ENCODE results near the gene DPM3. TPM values are rescaled to one million over a fixed set of nuclear protein-coding genes. Genes with fewer than 3 reads are reported as not detected.
A peak's percentile ranks its signal among the peaks of the same experiment; 100 is the strongest.

The DPM3 gene
- total RNA-seq, 1 experiment from 2014 or later = 83.7 TPM

- no peaks in the 10 kb centered on the region for H4K20me1 ChIP-seq (ENCODE audit: insufficient read depth)
- DNase-seq = peak; percentile 70 to 79
- no peaks in the 10 kb centered on the region for H3K27me3 ChIP-seq (ENCODE audit: insufficient read depth, low read depth)
- no peaks in the 10 kb centered on the region for H3K9me2 ChIP-seq (ENCODE audit: insufficient read depth)
- intact Hi-C loops (cut with micrococcal nuclease; ENCODE audit: unreplicated experiment) = loop anchor here (1.0 to 5.0 kb wide), 2 partner anchors 8 to 570 kb away; partner anchors contain the start of genes SLC50A1 and UBE2Q1
- H3F3A ChIP-seq (ENCODE audit: insufficient read depth, low read depth) = peaks cover 62% of the 10 kb centered on the region
- ChIA-PET POLR2A (ENCODE audit: unreplicated experiment) (no interaction called here), CTCF (interaction anchor here (1.0 kb wide), 1 partner anchor 40 kb away, joined by 3 read pairs; no protein-coding TSS in a partner anchor)
- no peaks in the 10 kb centered on the region for H3K9me3 ChIP-seq (ENCODE audit: insufficient read depth, low read depth)
- peaks cover 8% of the 10 kb centered on the region for H3K36me3 ChIP-seq (ENCODE audit: low read depth)
- TF ChIP-seq EZH2 (IDR thresholded peaks at IDR 0.05; ENCODE audit: low read depth) = no peak
- TF ChIP-seq, protein P1, sequence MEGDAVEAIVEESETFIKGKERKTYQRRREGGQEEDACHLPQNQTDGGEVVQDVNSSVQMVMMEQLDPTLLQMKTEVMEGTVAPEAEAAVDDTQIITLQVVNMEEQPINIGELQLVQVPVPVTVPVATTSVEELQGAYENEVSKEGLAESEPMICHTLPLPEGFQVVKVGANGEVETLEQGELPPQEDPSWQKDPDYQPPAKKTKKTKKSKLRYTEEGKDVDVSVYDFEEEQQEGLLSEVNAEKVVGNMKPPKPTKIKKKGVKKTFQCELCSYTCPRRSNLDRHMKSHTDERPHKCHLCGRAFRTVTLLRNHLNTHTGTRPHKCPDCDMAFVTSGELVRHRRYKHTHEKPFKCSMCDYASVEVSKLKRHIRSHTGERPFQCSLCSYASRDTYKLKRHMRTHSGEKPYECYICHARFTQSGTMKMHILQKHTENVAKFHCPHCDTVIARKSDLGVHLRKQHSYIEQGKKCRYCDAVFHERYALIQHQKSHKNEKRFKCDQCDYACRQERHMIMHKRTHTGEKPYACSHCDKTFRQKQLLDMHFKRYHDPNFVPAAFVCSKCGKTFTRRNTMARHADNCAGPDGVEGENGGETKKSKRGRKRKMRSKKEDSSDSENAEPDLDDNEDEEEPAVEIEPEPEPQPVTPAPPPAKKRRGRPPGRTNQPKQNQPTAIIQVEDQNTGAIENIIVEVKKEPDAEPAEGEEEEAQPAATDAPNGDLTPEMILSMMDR (conservative IDR thresholded peaks at IDR 0.05) = no peak
- H2AFZ ChIP-seq = peak within 1 kb of the TSS; percentile 79
- H3K4me2 ChIP-seq = peak within 1 kb of the TSS; percentile 99
- no TSS peak for BruUV-seq (replicated peaks)
- H3K79me2 ChIP-seq (ENCODE audit: low read depth) = peaks cover 37% of the 10 kb centered on the region
- H3K4me1 ChIP-seq (replicated peaks; ENCODE audit: insufficient read depth) = peaks cover 59% of the 10 kb centered on the region
- H3K4me3 ChIP-seq = peak within 1 kb of the TSS; percentile 85
- peak within 1 kb of the TSS; percentile 98 for H3K27ac ChIP-seq
Measured at GRCh38 chr1:155127105-155127966, 13.0 kb downstream of the DPM3 start, which contains the start of gene EFNA1. Gene EFNA1 (plus strand): TSS chr1:155127876. CDS start chr1:155127978, 102 bp downstream.

- Histone ChIP-seq H3K9me3 (ENCODE audit: insufficient read depth, low read depth) (no peaks in the 10 kb centered on the region), H3K27ac (peak overlapping the region; percentile 98), H3K36me3 (ENCODE audit: low read depth) (peaks cover 3% of the 10 kb centered on the region), H3K4me2 (peak overlapping the region; percentile 99), H3K27me3 (ENCODE audit: insufficient read depth, low read depth) (no peaks in the 10 kb centered on the region), H4K20me1 (ENCODE audit: insufficient read depth) (no peaks in the 10 kb centered on the region), H3K4me3 (peak overlapping the region; percentile 85), H3K9me2 (ENCODE audit: insufficient read depth) (no peaks in the 10 kb centered on the region), H3K4me1 (replicated peaks; ENCODE audit: insufficient read depth) (peaks cover 56% of the 10 kb centered on the region), H3K79me2 (ENCODE audit: low read depth) (peaks cover 32% of the 10 kb centered on the region), H2AFZ (peak overlapping the region; percentile 79), H3F3A (ENCODE audit: insufficient read depth, low read depth) (peaks cover 58% of the 10 kb centered on the region)
- intact Hi-C loops (cut with micrococcal nuclease; ENCODE audit: unreplicated experiment) = loop anchor here (1.0 to 5.0 kb wide), 2 partner anchors 9 to 569 kb away; partner anchors contain the start of genes SLC50A1 and UBE2Q1
- POLR2A ChIA-PET (ENCODE audit: unreplicated experiment) = interaction anchor here (0.6 kb wide), 1 partner anchor 19 kb away, joined by 3 read pairs; no protein-coding TSS in a partner anchor
- no TSS peak for BruUV-seq (replicated peaks)
- TF ChIP-seq, protein P1 (conservative IDR thresholded peaks at IDR 0.05) = no peak; the same call in 1 of the 2 replicates
- no peak for TF ChIP-seq EZH2 (IDR thresholded peaks at IDR 0.05; ENCODE audit: low read depth)
- DNase-seq = peak; percentile 61 to 63
- CTCF ChIA-PET = no interaction called here
Measured at GRCh38 chr1:155126556-155127104, 13.7 kb downstream of the DPM3 start.

GRCh38 chr1:155125946-155126555 lies 14.3 kb downstream of the DPM3 start:
- H3K27ac ChIP-seq = no peak overlapping the region
- peaks cover 50% of the 10 kb centered on the region for H3K4me1 ChIP-seq (replicated peaks; ENCODE audit: insufficient read depth)
- H4K20me1 ChIP-seq (ENCODE audit: insufficient read depth) = no peaks in the 10 kb centered on the region
- CTCF ChIA-PET = interaction anchor here (0.7 kb wide), 1 partner anchor 9 kb away, joined by 3 read pairs; no protein-coding TSS in a partner anchor
- H3K27me3 ChIP-seq (ENCODE audit: insufficient read depth, low read depth) = no peaks in the 10 kb centered on the region
- POLR2A ChIA-PET (ENCODE audit: unreplicated experiment) = interaction anchor here (0.6 to 0.7 kb wide), 3 partner anchors 18 to 27 kb away, joined by 3 to 8 read pairs (median 5); no protein-coding TSS in a partner anchor
- peak overlapping the region; percentile 85; the same call in 1 of the 2 replicates for H3K4me3 ChIP-seq
- BruUV-seq (replicated peaks) = no TSS peak
- no peak for TF ChIP-seq EZH2 (IDR thresholded peaks at IDR 0.05; ENCODE audit: low read depth)
- TF ChIP-seq, protein P1 (conservative IDR thresholded peaks at IDR 0.05) = no peak
- intact Hi-C loops (cut with micrococcal nuclease; ENCODE audit: unreplicated experiment) = loop anchor here (5.0 kb wide), 1 partner anchor 569 kb away; the partner anchor contains the start of gene UBE2Q1
- peak overlapping the region; percentile 99 for H3K4me2 ChIP-seq
- no peaks in the 10 kb centered on the region for H3K9me2 ChIP-seq (ENCODE audit: insufficient read depth)
- peaks cover 55% of the 10 kb centered on the region for H3F3A ChIP-seq (ENCODE audit: insufficient read depth, low read depth)
- peaks cover 27% of the 10 kb centered on the region for H3K79me2 ChIP-seq (ENCODE audit: low read depth)
- peak in 1 of 2 experiments; percentile 61 for DNase-seq
- no peak overlapping the region; the same call in 1 of the 2 replicates for H2AFZ ChIP-seq
- H3K36me3 ChIP-seq (ENCODE audit: low read depth) = no peaks in the 10 kb centered on the region
- H3K9me3 ChIP-seq (ENCODE audit: insufficient read depth, low read depth) = no peaks in the 10 kb centered on the region
